Stimulated activated CD4-positive, alpha-beta T cell treated with anti-CD3 and anti-CD28 coated beads, Interleukin-4, amount 100 ng/mL, for 48 hours (primary cell): Measurements from ENCODE around the gene TRIP11.

ENCODE experiments used
- DNase-seq, 2 donors: peaks; one replicate each; pipeline ENCODE4 v3.0.0-alpha.2; 2020; ENCODE audit warnings: low read depth in 2 of 2

The TRIP11 gene

DNA sequence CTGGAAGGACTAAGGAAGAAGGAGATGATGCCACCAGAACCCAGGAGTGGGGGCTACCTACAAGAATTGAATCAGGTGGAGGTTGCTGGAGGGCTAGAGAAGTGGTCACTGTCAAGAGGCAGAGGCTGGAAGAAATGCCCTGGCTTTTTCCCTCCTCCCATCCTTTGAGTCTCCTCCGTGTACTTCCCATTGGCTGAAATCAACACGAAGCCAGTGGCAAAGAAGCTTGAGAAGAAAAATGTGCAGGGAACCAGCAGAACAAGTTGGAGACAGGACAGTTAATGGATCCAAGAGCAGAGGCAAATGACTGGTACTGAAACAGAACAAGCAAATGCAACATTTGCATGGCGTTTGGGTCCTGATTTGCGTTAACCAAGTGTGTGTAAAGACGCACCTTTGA lies 83.2 kb downstream of the TRIP11 start:
- DNase-seq = no peak

DNA sequence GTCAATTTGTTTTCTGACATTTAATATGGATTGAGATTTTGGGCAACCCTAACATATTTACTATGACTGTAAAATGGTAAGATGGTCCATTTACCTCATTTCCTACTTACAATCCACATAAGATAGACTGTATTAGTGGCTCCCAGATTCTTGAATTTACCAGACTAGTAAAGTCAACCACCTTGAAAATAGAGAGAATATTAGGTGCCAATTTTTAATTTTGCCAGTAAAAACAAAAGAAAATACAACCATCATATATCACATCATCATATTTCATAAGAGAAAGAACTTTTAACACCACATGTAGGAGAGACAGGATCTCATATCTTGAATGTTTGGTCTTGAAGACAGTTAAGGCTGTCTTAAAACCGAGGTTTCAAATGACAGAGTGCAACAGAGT lies 84.7 kb downstream of the TRIP11 start:
- DNase-seq = no peak

GRCh38 chr14:91953170-91953985 lies 86.5 kb downstream of the TRIP11 start:
- no peak for DNase-seq

DNA sequence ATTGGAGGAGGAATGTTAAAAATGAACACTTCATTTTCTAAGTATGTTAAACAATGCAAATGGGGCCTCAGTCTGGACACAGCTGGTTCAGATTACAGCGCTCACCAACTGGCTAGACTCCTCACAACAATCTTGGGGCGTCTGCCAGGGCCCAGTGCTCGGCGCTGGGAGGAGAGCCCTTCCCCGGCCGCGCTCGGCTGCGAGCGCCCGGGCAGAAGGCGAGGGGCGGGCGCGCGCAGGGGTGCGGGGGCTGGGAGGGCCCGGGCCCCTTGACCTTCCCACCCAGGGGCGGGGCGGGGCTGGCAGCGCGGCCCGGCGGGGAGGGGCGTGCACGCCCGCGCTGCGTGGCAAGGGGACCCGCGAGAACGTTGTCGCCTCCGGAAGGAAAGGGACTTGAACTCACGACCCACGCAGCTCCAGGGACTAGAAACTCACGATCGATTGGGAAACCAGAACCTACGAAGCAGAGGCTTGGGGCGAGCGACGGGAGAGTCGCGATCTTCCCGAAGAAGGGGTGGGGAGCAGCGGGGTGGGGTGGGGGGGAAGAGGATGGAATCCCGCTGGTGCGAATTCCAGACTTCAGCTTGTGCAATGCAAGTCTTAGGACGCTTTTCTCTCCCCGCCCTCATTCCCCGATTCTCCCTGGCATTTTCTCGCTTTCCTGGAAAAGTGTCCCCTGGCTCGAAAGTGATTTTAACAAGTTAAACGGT lies 92.2 kb downstream of the TRIP11 start, which contains the start of gene FBLN5:
Gene FBLN5, minus strand, starts transcription at position 220 of the 710 bp plus-strand sequence. CDS start 465 bp downstream, outside the sequence.
- DNase-seq = peak; percentile 38 to 40

- DNase-seq = no peak
These were observed 93.0 kb downstream of the TRIP11 start for GRCh38 chr14:91946622-91947474.

DNA sequence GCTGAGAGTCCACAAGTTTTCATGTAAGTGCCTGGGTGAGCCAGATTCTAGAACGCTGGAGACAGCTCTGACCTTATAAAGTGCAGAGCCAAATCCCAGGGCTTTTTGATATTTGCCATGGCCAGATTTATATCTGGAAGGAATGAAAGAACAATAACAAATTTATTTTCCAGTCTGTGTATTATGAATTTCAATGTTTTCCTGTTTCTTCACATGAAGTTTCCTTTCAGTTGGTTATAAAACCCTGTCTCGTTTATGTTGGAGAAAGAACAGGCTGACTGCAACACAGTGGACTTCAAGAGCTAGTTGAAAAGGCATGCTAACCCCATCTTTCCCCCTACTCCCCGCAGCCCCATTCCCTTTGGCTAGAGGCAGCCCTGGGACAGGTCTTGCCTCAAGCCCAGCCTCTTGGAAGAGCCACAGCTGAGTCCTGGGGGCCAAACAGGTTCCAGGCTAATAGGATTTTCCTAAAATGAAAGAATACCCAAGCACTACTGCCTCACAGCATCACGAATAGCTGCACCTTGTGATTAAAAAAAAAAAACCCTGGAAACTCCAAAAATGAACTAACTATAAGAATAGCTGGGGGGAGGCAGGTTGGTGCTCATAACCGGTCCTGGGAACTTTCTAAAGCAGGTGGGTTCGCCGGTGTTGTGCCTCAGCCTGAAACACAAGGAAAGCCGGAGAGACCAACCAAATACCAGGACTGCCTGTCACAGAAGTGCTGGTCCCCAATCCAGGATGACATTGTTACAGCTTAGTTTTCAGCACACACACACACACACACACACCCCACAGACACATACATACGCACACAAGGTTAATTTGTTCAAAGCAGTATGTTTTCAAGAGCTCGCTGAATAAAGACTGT lies 93.9 kb downstream of the TRIP11 start:
- DNase-seq = no peak

GRCh38 chr14:91942946-91943345 lies 96.9 kb downstream of the TRIP11 start:
- no peak for DNase-seq

DNA sequence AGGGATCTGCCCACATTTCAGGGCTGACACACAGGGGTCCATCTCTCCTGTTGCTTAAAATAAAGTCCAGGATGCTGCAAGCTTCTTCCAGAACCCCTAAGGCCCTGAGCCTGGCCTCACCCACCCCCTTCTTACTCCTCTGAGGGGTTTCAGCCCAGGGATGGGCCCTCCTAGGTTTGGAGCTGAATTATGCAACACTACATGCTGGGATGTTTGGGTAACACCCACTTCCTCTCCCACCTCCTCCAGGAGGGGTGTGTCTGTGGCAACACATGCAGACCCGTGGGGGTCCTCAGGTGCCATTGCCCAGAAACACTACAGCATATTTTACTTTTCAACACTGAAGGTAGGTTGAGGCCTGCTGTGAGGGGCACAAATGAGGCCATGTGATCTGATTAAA lies 97.7 kb downstream of the TRIP11 start:
- no peak for DNase-seq

GRCh38 chr14:91940209-91940608 lies 99.7 kb downstream of the TRIP11 start:
- DNase-seq = no peak

DNA sequence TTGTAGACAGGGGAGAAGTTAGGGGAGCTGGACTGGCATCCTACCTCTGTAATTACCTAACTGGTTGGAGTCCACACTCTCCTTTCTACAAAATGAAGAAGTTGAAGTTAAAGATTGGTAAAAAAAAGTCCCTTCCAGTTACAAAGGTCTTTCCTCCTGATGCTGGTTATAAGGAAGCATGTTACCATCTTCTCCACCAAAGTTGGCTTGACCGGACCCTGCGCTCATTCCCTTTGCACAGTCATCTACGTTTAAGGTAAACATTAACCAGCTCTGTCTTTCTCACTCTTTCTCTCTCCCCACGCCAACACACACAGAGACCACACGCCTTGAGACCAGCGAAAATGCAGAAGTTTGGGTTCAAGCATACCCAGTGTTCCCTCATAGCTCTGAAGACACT lies 104.3 kb downstream of the TRIP11 start:
- DNase-seq = no peak

GRCh38 chr14:91934554-91935285 lies 105.1 kb downstream of the TRIP11 start:
- DNase-seq = no peak

- DNase-seq = no peak
These were observed 108.3 kb downstream of the TRIP11 start for GRCh38 chr14:91931478-91932088.

DNA sequence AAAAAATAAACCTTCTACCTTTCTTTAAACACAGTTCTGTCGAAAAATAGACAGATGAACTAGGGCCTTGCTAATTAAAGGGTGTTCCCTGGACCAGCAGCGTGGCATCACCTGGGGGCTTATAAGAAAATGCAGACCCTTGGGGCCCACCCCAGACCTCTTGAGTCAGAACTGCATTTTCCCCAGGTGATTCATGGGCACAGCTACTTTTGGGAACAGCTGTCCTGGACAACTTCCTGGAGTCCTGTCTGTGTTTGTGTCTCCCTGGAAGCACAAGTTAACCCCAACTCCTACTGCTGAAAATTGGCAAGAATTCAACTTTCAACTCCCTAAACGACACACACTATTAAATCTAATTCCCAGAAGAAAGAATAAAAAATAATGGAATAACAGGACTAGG lies 110.2 kb downstream of the TRIP11 start:
- DNase-seq = no peak

- DNase-seq = no peak
These were observed 112.1 kb downstream of the TRIP11 start for GRCh38 chr14:91927800-91928199.

DNA sequence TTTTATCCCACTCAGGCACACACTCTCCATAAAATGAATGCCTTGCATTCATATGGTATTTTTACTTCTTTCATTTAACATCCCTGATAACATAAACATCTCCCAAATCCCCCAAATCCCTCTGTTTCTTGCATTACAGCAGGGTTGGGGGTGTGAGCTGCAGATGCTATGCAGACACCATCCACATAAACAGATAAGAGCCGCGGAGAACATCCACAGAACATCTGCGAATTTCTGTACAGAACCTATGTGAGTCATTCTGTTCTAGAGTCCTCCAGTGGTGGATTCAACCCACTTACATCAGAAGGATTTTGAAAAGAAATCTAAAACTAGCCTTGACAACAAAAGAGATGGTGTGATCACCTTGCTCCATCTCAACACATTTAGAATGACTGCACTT lies 112.7 kb downstream of the TRIP11 start:
- DNase-seq = no peak

DNA sequence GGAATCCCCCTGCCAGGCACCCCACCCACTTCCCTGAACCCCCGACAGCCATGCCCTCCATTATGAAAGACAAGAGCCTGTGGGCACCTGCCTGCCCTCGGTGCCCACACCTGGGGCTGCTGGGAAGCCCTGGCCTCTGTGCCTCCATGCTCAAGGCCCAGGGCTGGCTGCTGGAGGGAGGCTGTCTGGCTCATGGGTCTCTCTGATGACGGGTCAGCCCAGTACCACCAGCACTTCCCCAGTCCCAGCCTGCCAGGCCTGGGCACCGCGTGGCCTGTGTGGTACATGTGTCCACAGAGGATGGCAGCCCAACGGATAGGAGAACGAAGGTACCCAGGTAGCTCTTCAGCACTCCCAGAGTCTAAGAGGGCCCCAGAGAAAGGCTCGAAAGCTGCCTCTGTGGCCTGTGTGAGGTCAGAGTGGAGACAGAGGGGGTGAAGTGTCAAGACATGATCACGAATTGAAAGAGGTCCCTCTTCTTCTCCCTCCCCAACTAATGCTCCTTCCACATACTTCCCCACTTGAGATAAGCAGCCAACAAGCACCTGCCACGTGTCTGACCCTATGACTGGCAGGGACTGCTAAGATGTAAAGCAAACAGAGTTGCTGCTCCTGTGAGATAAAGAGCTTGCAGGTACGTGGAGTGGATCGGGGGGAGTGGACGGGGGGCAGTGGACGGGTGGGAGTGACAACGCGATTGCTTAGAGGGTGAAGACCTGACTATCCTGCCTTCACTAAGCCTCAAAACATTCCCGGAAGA lies 113.5 kb downstream of the TRIP11 start:
- no peak for DNase-seq

- DNase-seq = no peak
These were observed 114.1 kb downstream of the TRIP11 start for GRCh38 chr14:91925727-91926121.

DNA sequence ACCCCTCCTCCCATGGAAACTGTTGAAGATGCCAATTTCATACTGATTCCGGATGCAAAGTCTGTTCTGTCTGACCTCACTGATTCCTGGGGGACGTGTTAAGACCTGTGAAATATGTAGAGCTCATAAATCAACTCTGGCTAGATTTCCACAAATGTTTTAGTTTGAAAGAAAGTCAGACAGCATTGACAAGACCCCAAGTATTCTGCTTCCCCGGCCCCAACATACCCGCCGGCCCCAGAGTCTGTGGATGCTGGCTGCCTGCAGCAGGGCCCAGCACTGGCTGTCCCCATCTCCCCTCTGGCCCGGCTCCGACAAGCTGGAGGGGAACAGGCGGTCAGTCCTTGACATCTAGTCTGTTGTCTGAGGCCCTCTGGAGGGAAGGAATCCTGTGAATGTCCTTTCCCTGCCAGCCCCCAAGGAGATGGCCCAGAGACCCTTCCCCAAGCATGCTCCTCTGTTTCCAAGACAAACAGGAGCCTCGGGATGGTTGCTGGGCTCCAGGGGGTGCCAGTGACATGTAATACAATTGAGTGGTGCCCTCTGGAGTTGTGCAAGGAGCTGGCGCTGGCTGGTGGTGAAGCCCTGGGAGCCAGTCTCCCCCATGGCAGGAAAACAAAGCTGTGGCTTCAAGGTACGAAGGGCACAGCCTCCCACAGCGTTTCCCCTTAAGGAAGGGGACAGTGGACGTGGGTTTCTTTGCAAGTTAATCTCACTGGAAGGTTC lies 114.7 kb downstream of the TRIP11 start:
- no peak for DNase-seq

- no peak for DNase-seq
These were observed 119.3 kb downstream of the TRIP11 start for GRCh38 chr14:91920526-91920925.
